Stimulated activated CD8-positive, alpha-beta memory T cell treated with anti-CD3 and anti-CD28 coated beads, Interleukin-15, amount 100 ng/mL, for 4 hours (primary cell): ENCODE measurements around the gene RPN1.
"Not testable (repeated sequence)": the region's sequence is repeated elsewhere in the genome, so short reads cannot be mapped to it uniquely, and the experiment has no call there.

Source experiments
- DNase-seq, 2 donors: peaks; one replicate each; pipeline ENCODE4 v3.0.0-alpha.2; 2020; ENCODE audit warnings: low read depth in 2 of 2

The RPN1 gene

GRCh38 chr3:128650096-128651050 lies at the start of gene RPN1:
RPN1 (minus strand) TSS chr3:128650818; CDS start chr3:128650800, 18 bp downstream.
- peak; percentile 90 for DNase-seq

- no peak for DNase-seq
Measured at GRCh38 chr3:128698211-128699047, 47.8 kb upstream of the RPN1 start.

GRCh38 chr3:128697341-128697740 lies 46.7 kb upstream of the RPN1 start:
- DNase-seq: no peak

GRCh38 chr3:128693696-128694095 lies 43.1 kb upstream of the RPN1 start:
- DNase-seq: no peak

GRCh38 chr3:128689060-128689459 lies 38.4 kb upstream of the RPN1 start:
- no peak for DNase-seq

GRCh38 chr3:128686465-128686864 lies 35.8 kb upstream of the RPN1 start:
- no peak for DNase-seq

- DNase-seq: no peak
Measured at GRCh38 chr3:128684986-128685726, 34.5 kb upstream of the RPN1 start.

GRCh38 chr3:128683957-128684356 lies 33.3 kb upstream of the RPN1 start:
- DNase-seq: no peak

GRCh38 chr3:128681369-128681829 lies 30.8 kb upstream of the RPN1 start:
- no peak for DNase-seq

GRCh38 chr3:128680603-128681368 lies 30.2 kb upstream of the RPN1 start:
- peak; percentile 93 for DNase-seq

- no peak for DNase-seq
Measured at GRCh38 chr3:128679338-128679737, 28.7 kb upstream of the RPN1 start.

GRCh38 chr3:128675802-128676201 lies 25.2 kb upstream of the RPN1 start:
- not testable (repeated sequence) for DNase-seq

- no peak for DNase-seq
Measured at GRCh38 chr3:128674161-128674784, 23.7 kb upstream of the RPN1 start.

- DNase-seq: no peak
Measured at GRCh38 chr3:128667641-128668040, 17.0 kb upstream of the RPN1 start.

- no peak for DNase-seq
Measured at GRCh38 chr3:128665362-128666021, 14.9 kb upstream of the RPN1 start.

GRCh38 chr3:128663151-128663550 lies 12.5 kb upstream of the RPN1 start:
- no peak for DNase-seq

- DNase-seq: no peak
Measured at GRCh38 chr3:128655531-128655930, 4.9 kb upstream of the RPN1 start.

GRCh38 chr3:128653993-128654805 lies 3.6 kb upstream of the RPN1 start:
- not testable (repeated sequence) for DNase-seq

- not testable (repeated sequence) for DNase-seq
Measured at GRCh38 chr3:128653383-128653992, 2.9 kb upstream of the RPN1 start.
